Dermis microvascular lymphatic vessel endothelial cell (primary cell): ENCODE results near the gene GPR75. TPM values are rescaled to one million over a fixed set of nuclear protein-coding genes. Genes with fewer than 3 reads are reported as not detected.
A peak's percentile ranks its signal among the peaks of the same experiment; 100 is the strongest.
"Not testable (repeated sequence)": the region's sequence is repeated elsewhere in the genome, so short reads cannot be mapped to it uniquely, and the experiment has no call there.

Experiments
- DNase-seq, 2 donors: peaks; one replicate each; pipeline versions ENCODE4 v3.0.0 to v3.0.0-alpha.2; 2010; ENCODE audit warnings: low read depth in 2 of 2
- total RNA-seq: library from RNA; depleted of rRNA; stranded (reverse); fragments of >200 nt; gene quantifications from 2 replicates; pipeline ENCODE4 v1.2.1, GENCODE V29; 2014

GPR75 gene
- total RNA-seq, 1 donor from 2014 or later: 0.77 TPM

GRCh38 chr2:53852532-53852931 is 7.2 kb downstream of the GPR75 start:
- no peak for DNase-seq

GRCh38 chr2:53851052-53851757 is 8.6 kb downstream of the GPR75 start:
- not testable (repeated sequence) for DNase-seq

GRCh38 chr2:53848062-53848461 is 11.7 kb downstream of the GPR75 start:
- no peak for DNase-seq

DNA sequence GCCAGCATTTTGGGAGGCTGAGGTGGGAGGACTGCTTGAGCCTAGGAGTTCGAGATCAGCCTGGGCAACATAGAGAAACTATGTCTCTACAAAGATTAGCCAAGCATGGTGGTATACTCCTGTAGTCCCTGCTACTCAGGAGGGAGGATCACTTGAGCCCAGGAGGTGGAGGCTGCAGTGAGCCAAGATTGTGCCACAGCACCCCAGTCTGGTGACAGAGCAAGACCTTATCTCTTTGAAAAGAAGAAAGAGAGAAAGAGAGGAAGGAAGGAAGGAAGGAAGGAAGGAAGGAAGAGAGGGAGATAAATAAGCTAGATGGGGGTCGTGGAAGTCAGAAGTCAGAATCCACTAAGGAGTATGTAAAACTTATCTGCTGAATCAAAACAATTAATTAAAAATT is 16.2 kb downstream of the GPR75 start:
- DNase-seq: no peak

DNA sequence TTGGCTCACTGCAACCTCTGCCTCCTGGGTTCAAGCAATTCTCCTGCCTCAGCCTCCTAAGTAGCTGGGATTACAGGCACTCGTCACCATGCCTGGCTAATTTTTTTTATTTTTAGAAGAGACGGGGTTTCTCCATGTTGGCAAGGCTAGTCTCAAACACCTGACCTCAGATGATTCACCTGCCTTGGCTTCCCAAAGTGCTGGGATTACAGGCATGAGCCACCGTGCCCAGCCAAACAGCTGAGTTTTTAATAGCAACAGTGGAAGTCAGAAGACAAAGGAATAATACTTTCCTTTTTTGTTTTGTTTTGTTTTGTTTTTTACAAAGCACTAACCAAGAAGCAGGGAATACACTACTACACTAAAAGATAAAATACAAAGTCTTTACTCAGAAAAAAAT is 16.9 kb downstream of the GPR75 start:
- peak in 1 of 2 donors; percentile 31 for DNase-seq

DNA sequence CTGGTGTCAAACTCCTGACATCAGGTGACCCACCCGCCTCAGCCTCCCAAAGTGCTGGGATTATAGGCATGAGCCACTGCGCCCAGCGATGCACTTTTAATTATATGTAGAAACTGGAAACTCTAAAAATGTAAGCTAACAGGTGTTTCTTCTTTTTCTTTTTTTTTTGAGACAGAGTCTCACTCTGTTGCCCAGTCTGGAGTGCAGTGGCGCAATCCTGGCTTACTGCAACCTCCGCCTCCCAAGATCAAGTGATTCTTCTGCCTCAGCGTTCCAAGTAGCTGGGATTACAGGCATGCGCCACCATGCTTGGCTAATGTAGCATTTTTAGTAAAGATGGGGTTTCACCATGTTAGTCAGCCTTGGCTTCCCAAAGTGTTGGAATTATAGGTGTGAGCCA is 18.1 kb downstream of the GPR75 start:
- not testable (repeated sequence) for DNase-seq

DNA sequence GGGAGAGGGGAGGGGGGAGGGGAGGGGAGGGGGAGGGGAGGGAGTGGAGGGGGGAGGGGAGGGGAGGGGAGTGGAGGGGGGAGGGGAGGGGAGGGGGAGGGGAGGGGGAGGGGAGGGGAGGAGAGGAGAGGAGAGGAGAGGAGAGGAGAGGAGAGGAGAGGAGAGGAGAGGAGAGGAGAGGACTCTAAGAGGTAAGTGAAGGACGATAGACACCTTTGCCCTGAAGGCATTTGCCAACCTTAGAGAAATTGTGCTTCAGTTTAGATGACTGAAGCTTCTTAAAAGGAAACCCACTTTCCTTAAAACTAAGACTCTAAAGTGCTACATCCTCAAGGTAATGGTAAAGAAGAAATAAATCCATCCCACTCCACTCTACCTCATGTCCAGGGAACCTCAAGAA is 19.2 kb downstream of the GPR75 start:
- DNase-seq: no peak

DNA sequence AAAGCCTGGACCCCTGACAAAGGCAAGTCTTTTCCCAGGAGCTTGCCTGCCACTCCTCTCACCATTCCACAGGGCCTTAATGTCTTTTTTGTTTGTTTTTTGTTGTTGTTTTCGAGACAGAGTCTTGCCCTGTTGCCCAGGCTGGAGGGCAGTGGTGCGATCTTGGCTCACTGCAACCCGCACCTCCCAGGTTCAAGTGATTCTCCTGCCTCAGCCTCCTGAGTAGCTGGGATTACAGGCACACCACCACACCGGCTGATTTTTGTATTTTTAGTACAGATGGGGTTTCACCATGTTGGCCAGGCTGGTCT is 29.8 kb downstream of the GPR75 start:
- DNase-seq: not testable (repeated sequence)

GRCh38 chr2:53829273-53829979 is 30.3 kb downstream of the GPR75 start:
- DNase-seq: no peak

- no peak for DNase-seq
These were observed 31.4 kb downstream of the GPR75 start for GRCh38 chr2:53828331-53828730.

- no peak for DNase-seq
These were observed 32.2 kb downstream of the GPR75 start for GRCh38 chr2:53827398-53828175.

- no peak for DNase-seq
These were observed 33.0 kb downstream of the GPR75 start for GRCh38 chr2:53826587-53827397.

- no peak for DNase-seq
These were observed 33.7 kb downstream of the GPR75 start for GRCh38 chr2:53826030-53826410.

- DNase-seq: not testable (repeated sequence)
These were observed 36.1 kb downstream of the GPR75 start for GRCh38 chr2:53823639-53824038.

DNA sequence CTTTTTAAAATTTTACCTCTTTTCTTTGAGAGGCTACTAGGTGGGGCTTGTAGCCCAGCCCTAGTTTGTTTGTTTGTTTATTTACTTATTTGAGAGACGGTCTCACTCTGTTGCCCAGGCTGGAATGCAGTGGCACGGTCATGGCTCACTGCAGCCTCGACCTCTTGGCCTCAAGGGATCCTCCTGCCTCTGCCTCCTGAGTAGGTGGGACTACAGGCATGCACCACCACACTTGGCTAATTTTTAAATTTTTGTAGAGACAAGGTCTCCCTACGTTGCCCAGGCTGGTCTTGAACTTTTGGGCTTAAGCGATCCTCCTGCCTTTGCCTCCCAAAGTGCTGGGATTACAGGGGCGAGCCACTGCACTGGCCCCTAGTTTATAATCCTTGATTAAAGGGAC is 38.0 kb downstream of the GPR75 start:
- no peak for DNase-seq

- DNase-seq: no peak
These were observed 39.1 kb downstream of the GPR75 start for GRCh38 chr2:53820711-53821110.

DNA sequence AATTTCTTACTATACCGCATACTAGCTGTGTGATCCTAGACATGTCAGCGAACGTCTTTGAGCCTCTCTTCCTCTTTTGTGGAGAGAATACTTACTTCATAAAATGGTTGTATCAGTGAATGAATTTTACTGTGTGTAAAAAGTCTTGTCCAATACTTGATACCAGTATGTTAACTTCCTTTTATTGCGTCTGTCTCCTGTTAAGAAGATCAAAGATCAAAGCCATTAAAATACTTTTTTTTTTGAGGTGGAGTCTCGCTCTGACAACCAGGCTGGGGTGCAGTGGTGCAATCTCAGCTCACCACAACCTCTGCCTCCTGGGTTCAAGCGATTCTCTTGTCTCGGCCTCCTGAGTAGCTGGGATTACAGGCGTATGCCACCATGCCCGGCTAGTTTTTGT is 39.7 kb downstream of the GPR75 start:
- DNase-seq: no peak

DNA sequence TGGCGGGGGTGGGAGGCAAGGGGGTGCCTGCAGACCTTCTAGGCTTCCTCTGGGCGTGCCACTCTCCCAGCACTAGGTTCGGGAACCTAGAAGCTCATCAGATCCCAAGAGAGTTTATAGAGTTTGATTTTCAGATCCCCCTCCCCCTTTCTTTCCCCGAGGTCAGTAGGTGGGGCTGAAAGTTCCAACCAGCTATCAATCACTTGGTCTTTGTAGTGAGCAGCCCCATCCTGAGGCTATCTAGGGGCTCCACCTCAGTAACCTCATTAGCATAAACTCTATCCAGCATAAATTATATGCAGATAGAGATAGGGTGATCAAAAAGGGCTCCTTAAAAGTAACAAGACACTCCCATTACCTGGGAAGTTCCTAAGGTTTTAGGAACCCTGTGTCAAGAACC is 40.1 kb downstream of the GPR75 start:
- no peak for DNase-seq

GRCh38 chr2:53818854-53819435 is 40.8 kb downstream of the GPR75 start:
- DNase-seq: no peak

DNA sequence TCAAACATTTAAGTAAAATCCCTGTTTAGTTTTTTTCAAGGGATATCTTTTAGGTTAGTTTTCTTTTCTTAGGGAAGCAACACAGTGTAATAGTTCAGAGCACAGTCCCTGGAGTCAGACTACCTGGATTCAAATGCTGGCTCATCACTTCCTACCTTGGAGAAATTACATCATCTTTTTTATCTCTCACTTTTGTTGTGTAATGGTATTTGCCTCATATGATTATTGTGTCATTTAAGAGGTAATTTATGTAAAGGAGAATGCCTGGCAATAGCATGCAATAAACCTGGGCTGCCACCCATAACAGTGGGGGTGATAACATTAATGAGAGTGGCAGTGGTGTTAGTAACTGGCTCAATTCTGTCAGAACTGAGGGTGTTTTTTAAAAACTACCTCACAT is 46.6 kb downstream of the GPR75 start:
- DNase-seq: no peak

GRCh38 chr2:53811601-53812000 is 48.2 kb downstream of the GPR75 start:
- no peak for DNase-seq
